HEK293 (cell line): ENCODE data around the gene HLA-A.
"Not testable (repeated sequence)": the region's sequence is repeated elsewhere in the genome, so short reads cannot be mapped to it uniquely, and the experiment has no call there.

Source experiments
- CTCF ChIA-PET: fragments of 350-600 bp; formaldehyde crosslinking; extraction: SDS; loops from one replicate; lab custom pipeline; 2021; ENCODE audit warnings: antibody characterized with exemption; lab: Yijun Ruan, JAX
- POLR2A ChIA-PET: fragments of 300-600 bp; formaldehyde crosslinking; extraction: SDS; loops from one replicate; lab custom pipeline; 2020; ENCODE audit warnings: antibody characterized with exemption, inconsistent platforms; lab: Yijun Ruan, JAX
- H3K27ac ChIP-seq: fragments of 200-500 bp; sonication (Bioruptor generic); 2 replicates; pipeline ENCODE4 v1.5.1; 2014; ENCODE audit warnings: low read depth, low read length, control low read depth, inconsistent platforms; ENCODE audit errors: extremely low read depth
- H3K36me3 ChIP-seq, 2 experiments: fragments of 200-500 bp in 1 of 2; sonication (Bioruptor generic) in 1 of 2; 1 replicate in 1 of 2; 2 replicates in 1 of 2; pipeline ENCODE4 v1.5.1; 2014 to 2017; ENCODE audit warnings: inconsistent platforms in 2 of 2, low read length in 2 of 2; ENCODE audit not compliant: control insufficient read depth in 2 of 2, insufficient read depth in 1 of 2
- H3K4me1 ChIP-seq: fragments of 200-500 bp; sonication (Bioruptor generic); 2 replicates; pipeline ENCODE4 v1.5.1; 2014; ENCODE audit warnings: mild to moderate bottlenecking, low read length, inconsistent platforms; ENCODE audit not compliant: control insufficient read depth, insufficient read depth
- H3K4me3 ChIP-seq: 2 replicates; pipeline ENCODE4 v1.5.1; 2011; ENCODE audit warnings: low read depth, mild to moderate bottlenecking, control low read depth, low read length, moderate library complexity
- H3K9me3 ChIP-seq: fragments of 200-500 bp; sonication (Bioruptor generic); 2 replicates; pipeline ENCODE4 v1.5.1; 2014; ENCODE audit warnings: low read depth, low read length, inconsistent platforms; ENCODE audit not compliant: control insufficient read depth, insufficient read depth
- EGR2 ChIP-seq: fragments of 450-650 bp; formaldehyde crosslinking; IDR thresholded peaks from 2 replicates; pipeline ENCODE4 v1.5.1; 2016; ENCODE audit warnings: low read depth, missing biosample characterization, missing genetic modification characterization
- KLF7 ChIP-seq: fragments of 450-650 bp; formaldehyde crosslinking; IDR thresholded peaks from 2 replicates; pipeline ENCODE4 v1.5.1; 2016; ENCODE audit warnings: missing biosample characterization, missing genetic modification characterization, borderline replicate concordance
- SETDB1 ChIP-seq: IDR thresholded peaks from one replicate; pipeline ENCODE4 v1.6.1; 2017; ENCODE audit warnings: mild to moderate bottlenecking, low read length, moderate library complexity, mixed read lengths; ENCODE audit not compliant: insufficient read length
- TCF7L2 ChIP-seq: IDR thresholded peaks from 2 replicates; pipeline ENCODE4 v1.6.1; 2011; ENCODE audit warnings: low read depth, mild to moderate bottlenecking, inconsistent platforms, low read length, moderate library complexity, borderline replicate concordance
- ZNF174 ChIP-seq: fragments of 450-650 bp; formaldehyde crosslinking; IDR thresholded peaks from 2 replicates; pipeline ENCODE4 v1.5.0; 2017; ENCODE audit warnings: missing biosample characterization, mild to moderate bottlenecking, missing genetic modification characterization
- ZNF302 ChIP-seq: fragments of 450-650 bp; formaldehyde crosslinking; IDR thresholded peaks from 2 replicates; pipeline ENCODE4 v1.5.1; 2016; ENCODE audit warnings: missing biosample characterization, missing genetic modification characterization, low read depth
- ZNF404 ChIP-seq: fragments of 450-650 bp; formaldehyde crosslinking; IDR thresholded peaks from 2 replicates; pipeline ENCODE4 v1.5.1; 2017; ENCODE audit warnings: missing biosample characterization, missing genetic modification characterization
- ZNF433 ChIP-seq: fragments of 450-650 bp; formaldehyde crosslinking; IDR thresholded peaks from 2 replicates; pipeline ENCODE4 v1.5.1; 2016; ENCODE audit warnings: missing biosample characterization, missing genetic modification characterization, low read depth
- ZNF529 ChIP-seq: fragments of 450-650 bp; formaldehyde crosslinking; IDR thresholded peaks from 2 replicates; pipeline ENCODE4 v1.5.1; 2017; ENCODE audit warnings: missing genetic modification characterization, missing biosample characterization; ENCODE audit not compliant: insufficient replicate concordance
- ZNF548 ChIP-seq: fragments of 450-650 bp; formaldehyde crosslinking; IDR thresholded peaks from 2 replicates; pipeline ENCODE4 v1.5.1; 2016; ENCODE audit warnings: missing biosample characterization, missing genetic modification characterization
- ZNF571 ChIP-seq: fragments of 450-650 bp; formaldehyde crosslinking; IDR thresholded peaks from 2 replicates; pipeline ENCODE4 v1.5.0; 2017; ENCODE audit warnings: missing biosample characterization, missing genetic modification characterization
- ZNF629 ChIP-seq: fragments of 450-650 bp; formaldehyde crosslinking; IDR thresholded peaks from 2 replicates; pipeline ENCODE4 v1.5.1; 2017; ENCODE audit warnings: missing biosample characterization, missing genetic modification characterization
- ZNF654 ChIP-seq: fragments of 450-650 bp; formaldehyde crosslinking; IDR thresholded peaks from 2 replicates; pipeline ENCODE4 v1.5.1; 2016; ENCODE audit warnings: low read depth, missing biosample characterization, missing genetic modification characterization
- ZNF660 ChIP-seq: fragments of 450-650 bp; IDR thresholded peaks from 2 replicates; pipeline ENCODE4 v1.5.1; 2018; ENCODE audit warnings: missing biosample characterization, mild to moderate bottlenecking, missing genetic modification characterization
- ZNF791 ChIP-seq: fragments of 450-650 bp; formaldehyde crosslinking; IDR thresholded peaks from 2 replicates; pipeline ENCODE4 v1.5.1; 2016; ENCODE audit warnings: missing biosample characterization, missing genetic modification characterization
- ZSCAN18 ChIP-seq: fragments of 450-650 bp; formaldehyde crosslinking; IDR thresholded peaks from 2 replicates; pipeline ENCODE4 v1.5.1; 2016; ENCODE audit warnings: missing biosample characterization, missing genetic modification characterization
- TF ChIP-seq, protein P1 (sequence below): fragments of 450-650 bp; formaldehyde crosslinking; IDR thresholded peaks from 2 replicates; pipeline ENCODE4 v1.5.1; 2016; ENCODE audit warnings: missing biosample characterization, missing genetic modification characterization, low read depth
- TF ChIP-seq, protein P2 (sequence below): fragments of 450-650 bp; formaldehyde crosslinking; optimal IDR thresholded peaks from 2 replicates; pipeline ENCODE3; 2016; ENCODE audit warnings: missing biosample characterization, mild to moderate bottlenecking, missing genetic modification characterization
- TF ChIP-seq, protein P3 (sequence below): fragments of 450-650 bp; formaldehyde crosslinking; IDR thresholded peaks from 2 replicates; pipeline ENCODE4 v1.5.1; 2016; ENCODE audit warnings: missing biosample characterization, missing genetic modification characterization

The HLA-A gene

DNA sequence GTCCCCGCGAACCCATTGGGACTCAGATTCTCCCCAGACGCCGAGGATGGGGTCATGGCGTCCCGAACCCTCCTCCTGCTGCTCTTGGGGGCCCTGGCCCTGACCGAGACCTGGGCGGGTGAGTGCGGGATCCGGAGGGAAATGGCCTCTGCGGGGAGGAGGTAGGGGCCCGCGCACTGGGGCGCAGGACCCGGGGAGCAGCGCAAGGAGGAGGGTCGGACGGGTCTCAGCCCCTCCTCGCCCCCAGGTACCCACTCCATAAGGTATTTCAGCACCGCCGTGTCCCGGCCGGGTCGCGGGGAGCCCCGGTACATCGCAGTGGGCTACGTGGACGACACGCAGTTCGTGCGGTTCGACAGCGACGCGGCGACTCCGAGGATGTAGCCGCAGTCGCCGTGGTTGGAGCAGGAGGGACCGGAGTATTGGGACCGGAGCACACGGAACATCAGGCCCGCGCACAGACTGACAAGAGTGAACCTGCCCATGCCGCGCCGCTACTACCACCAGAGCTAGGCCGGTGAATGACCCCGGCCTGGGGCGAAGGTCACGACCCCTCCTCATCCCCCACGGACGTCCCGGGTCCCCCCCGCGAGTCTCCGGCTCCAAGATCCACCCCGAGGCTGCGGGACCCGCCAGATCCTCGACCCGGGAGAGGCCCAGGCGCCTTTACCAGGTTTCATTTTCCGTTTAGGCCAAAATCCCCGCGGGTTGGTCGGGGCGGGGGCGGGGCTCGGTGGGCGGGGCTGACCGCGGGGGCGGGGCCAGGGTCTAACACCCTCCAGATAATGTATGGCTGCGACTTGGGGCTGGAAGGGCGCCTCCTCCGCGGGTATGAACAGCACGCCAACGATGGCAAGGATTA is 15.7 kb upstream of the HLA-A start (continued):
- no peak for TF ChIP-seq ZNF654 (tag by site-specific recombination)

DNA sequence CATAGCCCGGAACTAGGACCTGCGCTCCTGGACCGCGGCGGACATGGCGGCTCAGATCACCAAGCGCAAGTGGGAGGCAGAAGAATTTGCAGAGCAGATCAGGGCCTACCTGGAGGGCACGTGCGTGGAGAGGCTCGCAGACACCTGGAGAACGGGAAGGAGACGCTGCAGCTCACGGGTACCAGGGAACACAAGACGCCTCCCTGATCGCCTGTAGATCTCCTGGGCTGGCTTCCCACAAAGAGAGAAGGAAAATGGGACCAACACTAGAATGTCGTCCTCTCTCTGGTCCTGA is 15.1 kb upstream of the HLA-A start:
- Histone ChIP-seq H3K4me3 (no peak overlapping the region), H3K9me3 (no peaks in the 10 kb centered on the region), H3K4me1 (no peaks in the 10 kb centered on the region), H3K36me3 (no peaks in the 10 kb centered on the region), H3K27ac (no peak overlapping the region)
- TF ChIP-seq ZSCAN18 (tag by site-specific recombination) (no peak), EGR2 (no peak), ZNF302 (no peak), ZNF571 (tag by site-specific recombination) (no peak), ZNF629 (tag by site-specific recombination) (no peak), ZNF433 (tag by site-specific recombination) (no peak), SETDB1 (no peak), ZNF529 (tag by site-specific recombination) (no peak), KLF7 (no peak), ZNF404 (no peak), ZNF660 (tag by site-specific recombination) (no peak), ZNF791 (tag by site-specific recombination) (no peak), ZNF548 (tag by site-specific recombination) (no peak)
- TF ChIP-seq, protein P1, sequence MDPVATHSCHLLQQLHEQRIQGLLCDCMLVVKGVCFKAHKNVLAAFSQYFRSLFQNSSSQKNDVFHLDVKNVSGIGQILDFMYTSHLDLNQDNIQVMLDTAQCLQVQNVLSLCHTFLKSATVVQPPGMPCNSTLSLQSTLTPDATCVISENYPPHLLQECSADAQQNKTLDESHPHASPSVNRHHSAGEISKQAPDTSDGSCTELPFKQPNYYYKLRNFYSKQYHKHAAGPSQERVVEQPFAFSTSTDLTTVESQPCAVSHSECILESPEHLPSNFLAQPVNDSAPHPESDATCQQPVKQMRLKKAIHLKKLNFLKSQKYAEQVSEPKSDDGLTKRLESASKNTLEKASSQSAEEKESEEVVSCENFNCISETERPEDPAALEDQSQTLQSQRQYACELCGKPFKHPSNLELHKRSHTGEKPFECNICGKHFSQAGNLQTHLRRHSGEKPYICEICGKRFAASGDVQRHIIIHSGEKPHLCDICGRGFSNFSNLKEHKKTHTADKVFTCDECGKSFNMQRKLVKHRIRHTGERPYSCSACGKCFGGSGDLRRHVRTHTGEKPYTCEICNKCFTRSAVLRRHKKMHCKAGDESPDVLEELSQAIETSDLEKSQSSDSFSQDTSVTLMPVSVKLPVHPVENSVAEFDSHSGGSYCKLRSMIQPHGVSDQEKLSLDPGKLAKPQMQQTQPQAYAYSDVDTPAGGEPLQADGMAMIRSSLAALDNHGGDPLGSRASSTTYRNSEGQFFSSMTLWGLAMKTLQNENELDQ (tag by site-specific recombination), result no peak
- TF ChIP-seq, protein P2, sequence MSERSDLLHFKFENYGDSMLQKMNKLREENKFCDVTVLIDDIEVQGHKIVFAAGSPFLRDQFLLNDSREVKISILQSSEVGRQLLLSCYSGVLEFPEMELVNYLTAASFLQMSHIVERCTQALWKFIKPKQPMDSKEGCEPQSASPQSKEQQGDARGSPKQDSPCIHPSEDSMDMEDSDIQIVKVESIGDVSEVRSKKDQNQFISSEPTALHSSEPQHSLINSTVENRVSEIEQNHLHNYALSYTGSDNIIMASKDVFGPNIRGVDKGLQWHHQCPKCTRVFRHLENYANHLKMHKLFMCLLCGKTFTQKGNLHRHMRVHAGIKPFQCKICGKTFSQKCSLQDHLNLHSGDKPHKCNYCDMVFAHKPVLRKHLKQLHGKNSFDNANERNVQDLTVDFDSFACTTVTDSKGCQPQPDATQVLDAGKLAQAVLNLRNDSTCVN (tag by site-specific recombination), result no peak
- CTCF ChIA-PET, result no interaction called here
- POLR2A ChIA-PET, result no interaction called here

GRCh38 chr6:29927841-29928388 is 14.4 kb upstream of the HLA-A start:
- no peak for TF ChIP-seq ZNF174 (tag by site-specific recombination)
- no peak for TF ChIP-seq TCF7L2
- TF ChIP-seq, protein P3, sequence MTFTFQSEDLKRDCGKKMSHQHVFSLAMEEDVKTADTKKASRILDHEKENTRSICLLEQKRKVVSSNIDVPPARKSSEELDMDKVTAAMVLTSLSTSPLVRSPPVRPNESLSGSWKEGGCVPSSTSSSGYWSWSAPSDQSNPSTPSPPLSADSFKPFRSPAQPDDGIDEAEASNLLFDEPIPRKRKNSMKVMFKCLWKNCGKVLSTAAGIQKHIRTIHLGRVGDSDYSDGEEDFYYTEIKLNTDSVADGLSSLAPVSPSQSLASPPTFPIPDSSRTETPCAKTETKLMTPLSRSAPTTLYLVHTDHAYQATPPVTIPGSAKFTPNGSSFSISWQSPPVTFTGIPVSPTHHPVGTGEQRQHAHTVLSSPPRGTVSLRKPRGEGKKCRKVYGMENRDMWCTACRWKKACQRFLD (tag by site-specific recombination), result no peak
- no peaks in the 10 kb centered on the region for H3K36me3 ChIP-seq
- H3K4me3 ChIP-seq, result no peak overlapping the region
- POLR2A ChIA-PET, result no interaction called here
- H3K27ac ChIP-seq, result no peak overlapping the region
- H3K9me3 ChIP-seq, result no peaks in the 10 kb centered on the region
- no peaks in the 10 kb centered on the region for H3K4me1 ChIP-seq
- CTCF ChIA-PET, result no interaction called here

GRCh38 chr6:29930047-29930446 is 12.3 kb upstream of the HLA-A start:
- H3K27ac ChIP-seq, CTCF ChIA-PET, H3K4me1 ChIP-seq, POLR2A ChIA-PET, H3K4me3 ChIP-seq, H3K9me3 ChIP-seq, H3K36me3 ChIP-seq: not testable (repeated sequence)
